Muscle layer of duodenum (tissue), 2 donors: Measurements from ENCODE around the gene ANKZF1.

Experiments used
- H3K27ac ChIP-seq: one replicate; pipeline ENCODE4 v1.7.0; 2013; ENCODE audit warnings: mild to moderate bottlenecking, low read length
- H3K27me3 ChIP-seq: one replicate; pipeline ENCODE4 v1.7.0; 2013; ENCODE audit warnings: low read depth, mild to moderate bottlenecking, control low read depth, low read length
- H3K36me3 ChIP-seq, 2 donors: one replicate each; pipeline ENCODE4 v1.7.0; 2013; ENCODE audit warnings: low read length in 2 of 2, control low read depth in 1 of 2, mild to moderate bottlenecking in 1 of 2; ENCODE audit not compliant: insufficient read depth in 2 of 2, control insufficient read depth in 1 of 2
- H3K4me1 ChIP-seq, 2 donors: one replicate each; pipeline ENCODE4 v1.7.0; 2013; ENCODE audit warnings: low read length in 2 of 2, mild to moderate bottlenecking in 2 of 2, control low read depth in 1 of 2, moderate library complexity in 1 of 2; ENCODE audit not compliant: insufficient read depth in 2 of 2, control insufficient read depth in 1 of 2
- H3K4me3 ChIP-seq, 2 donors: one replicate each; pipeline ENCODE4 v1.7.0; 2013; ENCODE audit warnings: low read length in 2 of 2, low read depth in 1 of 2, mild to moderate bottlenecking in 1 of 2
- H3K9me3 ChIP-seq, 2 donors: one replicate each; pipeline ENCODE4 v1.7.0; 2013; ENCODE audit warnings: low read length in 2 of 2, control low read depth in 1 of 2, mild to moderate bottlenecking in 1 of 2; ENCODE audit not compliant: control insufficient read depth in 1 of 2
- donor health status: healthy.

The ANKZF1 gene

GRCh38 chr2:219234331-219234730, 4.7 kb downstream of the ANKZF1 start:
- H3K9me3 ChIP-seq: no peaks in the 10 kb centered on the region
- no peak overlapping the region for H3K27ac ChIP-seq
- H3K4me3 ChIP-seq: no peak overlapping the region
- H3K27me3 ChIP-seq: no peaks in the 10 kb centered on the region
- peaks cover 57 to 77% of the 10 kb centered on the region in 2 donors for H3K36me3 ChIP-seq
- H3K4me1 ChIP-seq: peaks cover 0 to 14% of the 10 kb centered on the region in 2 donors

DNA sequence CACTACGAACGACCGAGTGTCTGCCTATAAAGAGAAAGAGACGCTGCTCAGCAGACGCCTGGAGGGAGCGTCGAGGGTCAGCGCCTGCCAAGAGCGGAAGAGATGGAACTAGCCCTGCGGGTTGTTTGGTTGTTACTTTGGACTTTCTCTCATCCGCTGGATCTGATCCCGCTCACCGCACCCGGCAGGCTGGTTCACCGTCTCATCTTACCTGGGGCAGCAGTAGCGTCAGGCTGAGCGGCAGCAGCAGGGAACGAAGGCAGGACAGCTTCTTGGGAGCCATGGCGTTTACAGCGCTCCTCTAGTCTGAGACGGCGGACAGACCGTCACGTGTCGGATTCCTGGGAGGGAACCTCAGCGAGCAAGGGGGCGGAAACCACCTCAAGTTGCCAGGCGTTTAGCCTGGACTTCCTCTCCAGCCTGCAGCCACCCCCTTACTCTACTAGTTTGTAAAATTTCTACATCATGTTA, 13.7 kb downstream of the ANKZF1 start:
- peaks cover 12 to 30% of the 10 kb centered on the region in 2 donors for H3K4me1 ChIP-seq
- H3K4me3 ChIP-seq: peak overlapping the region; percentile 36 to 46
- H3K27ac ChIP-seq: peak overlapping the region; percentile 39
- no peaks in the 10 kb centered on the region for H3K9me3 ChIP-seq
- H3K27me3 ChIP-seq: no peaks in the 10 kb centered on the region
- H3K36me3 ChIP-seq: peaks cover 13 to 32% of the 10 kb centered on the region in 2 donors

- peak overlapping the region; percentile 83 to 87 for H3K4me3 ChIP-seq
- H3K4me1 ChIP-seq: peaks cover 23 to 42% of the 10 kb centered on the region in 2 donors
- no peaks in the 10 kb centered on the region for H3K27me3 ChIP-seq
- no peaks in the 10 kb centered on the region for H3K9me3 ChIP-seq
- peaks cover 14 to 28% of the 10 kb centered on the region in 2 donors for H3K36me3 ChIP-seq
- H3K27ac ChIP-seq: peak overlapping the region; percentile 95
Observed at GRCh38 chr2:219244789-219245147, 15.2 kb downstream of the ANKZF1 start.

- Histone ChIP-seq H3K4me1 (peaks cover 29 to 47% of the 10 kb centered on the region in 2 donors), H3K4me3 (peak within 1 kb of the TSS; percentile 83 to 87), H3K27ac (peak within 1 kb of the TSS; percentile 95)
Observed at GRCh38 chr2:219245148-219245898, 15.7 kb downstream of the ANKZF1 start, which contains the start of the genes GLB1L and STK16. GLB1L (minus strand) TSS chr2:219245444; CDS start chr2:219243573, 1,871 bp downstream. STK16 (plus strand) TSS chr2:219245479; CDS start chr2:219246000, 521 bp downstream.

DNA sequence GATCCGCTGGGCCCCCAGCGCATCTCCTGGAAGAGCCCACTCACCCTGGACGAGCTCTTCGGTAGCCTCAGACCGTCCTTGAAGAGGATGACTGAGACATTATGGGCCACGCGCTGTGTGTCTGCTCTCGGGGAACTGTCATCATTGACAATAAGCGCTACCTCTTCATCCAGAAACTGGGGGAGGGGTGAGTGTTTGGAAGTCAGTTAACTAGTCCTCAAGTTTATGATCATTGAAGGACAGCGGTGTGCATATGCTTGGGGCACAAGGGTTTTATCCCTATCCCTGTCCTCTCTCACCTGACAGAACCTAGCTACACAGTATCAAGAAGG, 16.3 kb downstream of the ANKZF1 start:
- Histone ChIP-seq H3K9me3 (no peaks in the 10 kb centered on the region), H3K27me3 (no peaks in the 10 kb centered on the region), H3K4me3 (peak overlapping the region; percentile 83 to 87), H3K36me3 (peaks cover 14 to 31% of the 10 kb centered on the region in 2 donors), H3K4me1 (peaks cover 30 to 51% of the 10 kb centered on the region in 2 donors), H3K27ac (peak overlapping the region; percentile 95)

More at GRCh38 chr2:219245148-219245898, 15.7 kb downstream of the ANKZF1 start, which contains the start of the genes GLB1L and STK16:
- H3K9me3 ChIP-seq: no peaks in the 10 kb centered on the region
- no peaks in the 10 kb centered on the region for H3K27me3 ChIP-seq
- H3K36me3 ChIP-seq: peaks cover 14 to 28% of the 10 kb centered on the region in 2 donors

DNA sequence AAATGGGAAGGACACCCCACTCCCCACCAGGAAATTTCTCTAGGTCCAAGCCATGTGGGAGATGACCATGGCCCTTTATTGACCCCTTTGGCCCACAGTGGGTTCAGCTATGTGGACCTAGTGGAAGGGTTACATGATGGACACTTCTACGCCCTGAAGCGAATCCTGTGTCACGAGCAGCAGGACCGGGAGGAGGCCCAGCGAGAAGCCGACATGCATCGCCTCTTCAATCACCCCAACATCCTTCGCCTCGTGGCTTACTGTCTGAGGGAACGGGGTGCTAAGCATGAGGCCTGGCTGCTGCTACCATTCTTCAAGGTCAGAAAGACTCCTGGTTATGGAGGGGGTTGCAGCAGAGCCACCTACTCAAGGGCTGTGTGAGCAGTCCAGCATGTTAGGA, 17.0 kb downstream of the ANKZF1 start:
- no peaks in the 10 kb centered on the region for H3K9me3 ChIP-seq
- peaks cover 14 to 34% of the 10 kb centered on the region in 2 donors for H3K36me3 ChIP-seq
- no peak overlapping the region for H3K27ac ChIP-seq
- peaks cover 30 to 51% of the 10 kb centered on the region in 2 donors for H3K4me1 ChIP-seq
- peak overlapping the region in 1 of 2 donors; percentile 87 for H3K4me3 ChIP-seq
- H3K27me3 ChIP-seq: no peaks in the 10 kb centered on the region

GRCh38 chr2:219247678-219248642, 18.4 kb downstream of the ANKZF1 start:
- Histone ChIP-seq H3K9me3 (no peaks in the 10 kb centered on the region), H3K27ac (peak overlapping the region; percentile 90), H3K36me3 (peaks cover 14 to 34% of the 10 kb centered on the region in 2 donors), H3K4me1 (peaks cover 30 to 56% of the 10 kb centered on the region in 2 donors), H3K4me3 (no peak overlapping the region), H3K27me3 (no peaks in the 10 kb centered on the region)

GRCh38 chr2:219248845-219249202, 19.2 kb downstream of the ANKZF1 start:
- Histone ChIP-seq H3K4me3 (peak overlapping the region in 1 of 2 donors; percentile 2), H3K27me3 (no peaks in the 10 kb centered on the region), H3K36me3 (peaks cover 14 to 34% of the 10 kb centered on the region in 2 donors), H3K4me1 (peaks cover 30 to 56% of the 10 kb centered on the region in 2 donors), H3K27ac (peak overlapping the region; percentile 90), H3K9me3 (no peaks in the 10 kb centered on the region)

- Histone ChIP-seq H3K27ac (peak overlapping the region; percentile 90), H3K4me3 (peak overlapping the region in 1 of 2 donors; percentile 2), H3K4me1 (peaks cover 30 to 52% of the 10 kb centered on the region in 2 donors), H3K27me3 (no peaks in the 10 kb centered on the region), H3K36me3 (peaks cover 14 to 34% of the 10 kb centered on the region in 2 donors), H3K9me3 (no peaks in the 10 kb centered on the region)
Observed at GRCh38 chr2:219249203-219249980, 19.8 kb downstream of the ANKZF1 start.

DNA sequence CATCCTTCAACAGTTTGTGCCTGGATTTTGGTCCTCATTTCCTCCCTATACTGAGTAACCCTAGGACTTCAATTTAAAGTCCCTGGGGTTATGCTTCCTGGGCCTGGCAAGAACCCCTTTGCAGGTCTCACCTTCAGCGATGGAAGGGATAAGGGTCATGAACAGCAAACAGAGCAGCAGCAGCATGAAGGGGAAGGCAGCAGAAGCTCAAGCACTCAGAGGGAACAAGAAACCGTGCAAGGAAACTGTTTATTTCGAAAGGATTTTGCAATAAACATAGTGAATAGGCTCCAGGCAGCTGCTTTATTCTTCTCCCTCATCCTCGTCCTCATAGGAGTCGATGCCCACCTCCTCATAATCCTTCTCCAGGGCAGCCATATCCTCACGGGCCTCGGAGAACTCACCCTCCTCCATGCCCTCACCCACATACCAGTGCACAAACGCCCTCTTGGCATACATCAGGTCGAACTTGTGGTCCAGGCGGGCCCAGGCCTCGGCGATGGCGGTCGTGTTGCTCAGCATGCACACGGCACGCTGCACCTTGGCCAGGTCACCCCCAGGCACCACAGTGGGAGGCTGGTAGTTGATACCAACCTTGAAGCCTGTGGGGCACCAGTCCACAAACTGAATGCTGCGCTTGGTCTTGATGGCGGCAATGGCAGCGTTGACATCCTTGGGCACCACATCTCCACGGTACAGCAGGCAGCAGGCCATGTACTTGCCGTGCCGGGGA, 20.6 kb downstream of the ANKZF1 start:
- Histone ChIP-seq H3K36me3 (peaks cover 14 to 34% of the 10 kb centered on the region in 2 donors), H3K4me1 (peaks cover 30 to 45% of the 10 kb centered on the region in 2 donors), H3K27me3 (no peaks in the 10 kb centered on the region), H3K9me3 (no peaks in the 10 kb centered on the region), H3K27ac (peak overlapping the region; percentile 90), H3K4me3 (peak overlapping the region in 1 of 2 donors; percentile 2)
